HG03095 (cell line): ENCODE results near the gene PTGIR.
A peak's percentile ranks its signal among the peaks of the same experiment; 100 is the strongest.

Source experiments
- ATAC-seq: cut with Tn5 transposase; IDR thresholded peaks from one replicate; pipeline ENCODE4 v1.9.1; 2021; ENCODE audit warnings: moderate library complexity; ENCODE audit not compliant: unreplicated experiment

PTGIR gene

DNA sequence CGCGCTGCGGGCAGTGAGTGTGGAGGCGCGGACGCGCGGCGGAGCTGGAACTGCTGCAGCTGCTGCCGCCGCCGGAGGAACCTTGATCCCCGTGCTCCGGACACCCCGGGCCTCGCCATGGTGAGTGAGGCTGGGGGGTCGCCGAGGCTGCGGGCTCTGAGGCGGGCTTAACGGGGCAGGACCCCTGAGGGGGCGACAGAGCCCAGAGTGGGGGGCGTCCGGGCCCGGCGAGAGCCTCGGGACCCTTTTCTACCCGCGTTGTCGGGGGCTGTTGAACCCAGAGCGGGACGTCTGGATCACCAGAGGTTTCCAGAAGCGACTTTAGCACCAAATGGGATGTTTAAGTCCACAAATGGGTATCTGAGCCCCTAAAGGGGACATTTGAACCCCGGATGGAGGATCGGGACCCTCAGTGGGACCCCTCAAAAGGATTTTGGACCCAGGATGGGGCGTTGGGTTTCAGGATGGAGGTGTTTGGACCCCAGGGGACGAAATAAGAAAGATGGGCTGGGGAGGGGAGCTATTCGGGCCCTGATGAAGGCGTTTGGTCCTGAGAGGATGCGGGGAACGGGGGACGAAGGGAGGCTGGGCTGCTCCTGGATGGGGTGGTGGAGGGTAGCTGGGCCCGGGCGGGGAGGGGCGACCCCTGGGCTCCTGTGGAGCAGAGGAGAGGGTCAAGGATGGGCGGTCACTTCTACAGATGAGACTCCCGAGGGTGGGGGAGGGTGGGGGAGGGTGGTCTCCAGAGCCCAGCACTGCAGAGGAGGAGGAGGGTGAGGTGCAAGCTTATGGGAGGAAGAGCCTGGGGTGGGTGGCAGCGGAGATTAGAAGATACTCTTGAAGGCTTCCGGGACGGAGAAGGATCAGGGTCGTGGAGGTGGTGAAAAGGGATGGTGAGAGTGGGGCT is 23.3 kb downstream of the PTGIR start, which contains the start of gene CALM3:
Gene CALM3 (plus strand): TSS at position 13 of the 907 bp plus-strand sequence. CDS start 105 bp downstream, at position 118.
- no peak for ATAC-seq

DNA sequence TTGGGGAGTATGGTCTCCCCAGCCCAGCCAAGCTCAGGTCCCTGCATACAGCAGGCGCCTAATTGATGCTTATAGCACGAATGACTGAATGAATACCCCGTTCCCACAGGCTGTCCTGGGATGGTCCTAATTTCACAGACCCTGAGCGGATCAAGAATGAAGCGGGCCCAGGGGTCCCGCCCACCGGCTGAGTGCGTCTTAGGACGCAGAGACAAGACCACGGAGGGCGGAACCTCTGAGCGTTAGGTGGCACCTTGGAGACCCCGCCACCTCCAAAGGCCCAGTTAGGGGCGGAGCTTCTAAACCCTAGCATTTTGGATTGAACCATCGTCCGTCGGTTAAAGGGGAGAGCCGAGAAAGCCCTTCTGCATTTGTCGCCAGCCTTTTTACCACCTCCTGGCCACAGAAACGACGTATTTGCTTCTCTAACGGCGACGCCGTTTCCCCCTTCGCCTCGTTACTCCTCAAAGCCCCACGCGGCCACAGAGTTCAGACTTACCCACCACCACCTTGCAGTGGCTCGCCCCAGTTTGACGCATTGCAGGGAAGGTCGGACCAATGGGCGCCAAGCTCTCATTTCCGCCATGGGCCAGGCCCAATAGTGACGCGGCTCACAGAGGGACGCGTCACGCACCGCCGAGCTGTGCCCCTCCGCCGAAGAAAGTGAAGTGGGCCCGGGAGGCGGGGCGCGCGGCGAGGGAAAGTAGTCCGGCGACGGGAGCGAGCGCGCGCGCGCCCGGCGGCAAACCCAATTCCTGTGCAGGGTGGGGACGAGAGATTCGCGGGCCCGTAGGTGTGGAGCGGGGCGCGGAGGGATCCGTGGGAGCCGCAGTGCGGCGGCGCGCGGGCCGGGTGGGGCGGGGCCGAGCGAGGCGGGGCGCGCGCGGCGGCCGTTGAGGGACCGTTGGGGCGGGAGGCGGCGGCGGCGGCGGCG is 24.2 kb downstream of the PTGIR start:
- ATAC-seq = peak; percentile 64

DNA sequence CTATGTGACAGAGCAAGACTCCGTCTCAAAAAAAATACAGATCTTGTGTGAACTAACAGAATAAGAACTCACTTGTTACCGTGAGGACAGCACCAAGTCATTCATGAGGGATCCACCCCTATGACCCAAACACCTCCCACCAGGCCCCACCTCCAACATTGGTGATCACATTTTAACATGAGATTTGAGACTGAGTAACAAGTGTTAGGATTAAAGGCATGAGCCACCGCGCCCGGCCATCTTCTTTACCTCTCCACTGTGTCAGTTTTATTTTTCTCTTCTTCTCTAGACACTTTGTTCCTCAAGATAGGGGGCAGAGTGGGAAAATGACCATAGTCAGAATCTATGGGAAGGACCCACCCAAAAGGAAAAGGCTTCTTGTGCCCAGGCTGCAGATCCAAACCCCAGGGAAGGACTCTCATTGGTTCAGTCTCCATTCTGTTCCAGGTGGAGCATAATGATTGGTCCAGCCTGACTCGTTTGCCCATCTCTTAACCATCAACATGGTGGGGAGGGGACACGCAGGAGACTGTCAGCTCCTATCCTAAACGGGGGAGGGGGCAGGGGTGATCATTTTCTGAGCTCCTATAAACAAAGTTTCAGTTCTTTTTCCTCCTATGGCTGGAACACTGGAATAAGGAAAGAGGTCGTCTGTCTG is 25.0 kb downstream of the PTGIR start:
- ATAC-seq = no peak

DNA sequence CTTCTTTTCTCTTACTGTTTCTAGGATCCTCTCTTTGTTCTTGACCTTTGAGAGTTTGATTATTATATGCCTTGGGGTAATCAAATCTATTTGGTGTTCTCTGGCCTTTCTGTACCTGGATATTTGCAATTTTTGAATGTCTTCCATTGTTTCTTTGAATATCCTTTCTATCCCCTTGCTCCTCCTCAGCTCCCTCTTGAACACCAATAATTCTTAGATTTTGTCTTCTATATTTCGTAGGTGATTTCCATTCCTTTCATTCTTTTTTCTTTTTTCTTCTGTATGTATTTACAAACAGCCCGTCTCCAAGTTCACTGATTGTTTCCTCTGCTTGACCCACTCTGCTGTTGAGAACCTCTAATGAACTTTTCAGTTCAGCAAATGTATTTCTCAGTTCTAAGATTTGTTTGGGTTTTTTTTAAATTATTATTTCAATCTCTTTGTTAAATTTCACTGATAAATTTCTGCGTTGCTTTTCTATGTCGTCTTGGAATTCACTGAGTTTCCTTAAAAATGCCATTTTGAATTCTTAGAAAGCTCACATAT is 26.4 kb downstream of the PTGIR start:
- ATAC-seq = no peak

DNA sequence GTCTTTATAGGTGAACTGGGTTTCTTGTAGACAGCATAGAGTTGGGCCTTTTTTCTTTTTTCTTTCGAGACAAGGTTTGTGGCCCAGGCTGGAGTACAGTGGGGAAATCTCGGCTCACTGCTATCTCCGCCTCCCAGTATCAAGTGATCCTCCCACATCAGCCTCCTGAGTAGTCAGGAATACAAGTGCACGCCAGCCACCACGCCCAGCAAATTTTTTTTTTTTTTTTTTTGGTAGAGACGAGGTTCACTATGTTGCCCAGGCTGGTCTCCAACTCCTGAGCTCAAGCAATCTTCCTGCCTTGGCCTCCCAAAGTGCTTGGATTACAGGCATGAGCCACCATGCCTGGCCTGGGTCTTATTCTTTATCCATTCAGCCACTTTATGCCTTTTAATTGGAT is 28.9 kb downstream of the PTGIR start:
- no peak for ATAC-seq

DNA sequence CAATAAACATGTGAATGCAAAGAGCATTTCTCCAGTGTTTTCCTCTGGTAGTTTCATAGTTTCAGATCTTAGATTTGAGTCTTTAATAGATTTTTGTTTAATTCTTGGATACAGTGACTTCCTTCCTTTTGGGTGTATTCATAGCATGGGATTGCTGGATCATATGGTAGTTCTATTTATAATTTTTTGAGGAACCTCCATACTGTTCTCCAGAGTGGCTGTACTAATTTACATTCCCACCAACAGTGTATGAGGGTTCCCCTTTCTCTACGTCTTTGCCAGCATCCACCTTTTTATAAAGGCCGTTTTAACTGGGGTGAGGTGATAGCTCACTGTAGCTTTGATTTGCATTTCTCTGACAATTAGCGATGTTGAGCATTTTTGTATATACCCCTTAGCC is 33.0 kb downstream of the PTGIR start:
- no peak for ATAC-seq

DNA sequence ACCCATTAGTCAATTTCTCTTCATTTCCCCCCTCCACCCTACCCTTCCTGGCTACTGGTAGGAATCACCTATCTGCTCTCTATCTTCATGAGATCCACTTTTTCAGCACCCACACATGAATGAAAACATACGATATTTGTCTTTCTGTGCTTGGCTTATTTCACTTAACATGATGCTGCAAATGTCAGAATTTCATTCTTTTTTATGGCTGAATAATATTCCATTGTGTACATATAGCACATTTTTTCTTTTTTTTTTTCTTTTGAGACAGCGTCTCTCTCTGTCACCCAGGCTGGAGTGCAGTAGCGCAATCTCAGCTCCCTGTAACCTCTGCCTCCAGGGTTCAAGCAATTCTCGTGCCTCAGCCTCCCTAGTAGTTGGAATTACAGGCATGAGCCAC is 33.6 kb downstream of the PTGIR start:
- ATAC-seq = no peak

DNA sequence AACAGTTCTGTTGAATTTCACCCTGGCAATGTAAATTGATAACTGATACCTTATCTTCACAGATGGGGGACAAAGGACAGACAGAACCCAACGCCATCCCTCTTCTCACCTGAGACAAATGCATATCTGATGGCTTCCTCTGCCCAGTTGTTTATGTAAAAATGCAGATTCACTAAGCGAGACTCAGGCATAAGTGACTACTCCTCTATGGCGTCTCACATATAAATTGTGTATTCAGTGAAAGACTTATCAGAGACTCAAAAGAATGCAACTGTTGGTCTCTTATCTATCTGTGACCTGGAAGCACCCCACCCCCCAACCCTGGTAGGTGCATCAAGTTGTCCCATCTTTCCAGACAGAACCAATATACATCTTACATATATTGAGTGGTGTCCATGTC is 37.0 kb downstream of the PTGIR start:
- no peak for ATAC-seq

DNA sequence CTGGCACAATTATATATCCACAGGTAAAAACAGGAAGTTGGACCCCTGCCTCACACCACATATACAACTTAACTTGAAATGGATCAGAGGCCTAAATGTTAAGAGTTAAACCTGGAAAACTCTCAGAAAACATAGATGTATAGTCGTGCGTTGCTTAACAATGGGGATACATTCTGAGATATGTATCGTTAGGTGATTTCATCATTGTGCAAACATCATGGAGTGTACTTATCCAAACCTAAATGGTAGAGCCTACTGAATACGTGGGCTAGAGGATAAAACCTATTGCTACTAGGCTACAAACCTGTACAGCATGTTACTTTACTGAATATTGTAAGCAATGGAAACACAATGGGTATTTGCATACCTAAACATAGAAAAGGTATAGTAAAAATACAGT is 38.6 kb downstream of the PTGIR start:
- ATAC-seq = no peak

DNA sequence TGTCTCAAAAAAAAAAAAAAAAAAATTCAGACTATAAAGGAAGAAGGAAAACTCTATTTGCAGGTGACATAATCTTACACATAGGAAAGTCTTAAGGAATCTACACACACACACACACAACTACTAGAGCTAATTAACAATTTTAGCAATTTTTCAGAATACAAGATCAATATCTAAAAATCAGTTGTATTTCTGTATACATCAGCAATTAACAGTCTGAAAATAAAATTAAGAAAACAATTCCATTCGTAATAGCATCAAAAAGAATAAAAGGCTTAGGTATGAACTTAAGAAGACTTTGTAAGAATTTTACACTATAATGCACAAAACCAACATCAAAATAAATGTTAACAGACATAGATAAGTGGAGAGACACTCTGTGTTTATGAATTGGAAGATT is 39.4 kb downstream of the PTGIR start:
- no peak for ATAC-seq

DNA sequence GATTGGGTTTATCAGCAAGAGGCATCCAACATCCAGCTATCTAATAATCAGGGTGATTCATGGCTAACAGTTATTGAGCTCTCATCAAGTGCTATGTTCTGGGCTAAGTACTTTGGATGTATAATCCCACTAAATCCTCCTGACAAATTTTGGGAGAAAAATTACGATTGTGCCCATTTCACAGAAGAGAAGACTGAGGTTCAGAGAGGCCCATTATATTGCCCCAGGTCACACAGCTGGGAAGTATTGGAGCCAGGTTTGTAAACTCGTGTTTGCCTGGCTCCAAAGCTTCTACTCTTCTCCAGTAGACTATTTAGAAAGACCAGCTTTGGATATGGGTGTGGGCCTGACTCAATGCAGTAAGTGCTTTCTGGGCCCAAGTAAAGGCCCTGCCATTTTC is 44.6 kb downstream of the PTGIR start:
- ATAC-seq = no peak

DNA sequence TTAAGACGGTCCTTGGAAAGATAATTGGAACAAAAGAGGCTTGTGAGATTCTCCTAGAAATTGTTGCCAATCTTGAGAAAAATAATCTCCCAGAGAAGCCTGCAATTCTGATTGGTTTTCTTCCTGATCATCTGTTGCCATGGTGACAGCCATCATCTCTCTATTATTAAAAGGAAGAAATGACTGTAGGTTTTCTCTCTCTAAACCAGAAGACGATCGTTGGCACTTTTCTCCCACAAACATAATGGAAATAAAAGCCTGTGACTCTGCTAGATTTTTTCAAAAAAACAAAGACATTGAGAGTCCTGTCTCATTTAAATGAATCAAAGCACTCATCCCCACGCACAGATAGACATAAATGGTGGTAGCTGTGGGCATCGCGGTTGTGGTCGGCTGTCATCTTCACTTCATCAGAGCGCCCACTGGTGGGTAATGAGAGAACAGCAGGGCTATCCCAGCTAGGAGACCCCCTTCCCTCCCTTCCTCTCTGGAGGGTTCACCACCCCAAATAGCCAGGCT is 45.5 kb downstream of the PTGIR start:
- ATAC-seq = no peak

DNA sequence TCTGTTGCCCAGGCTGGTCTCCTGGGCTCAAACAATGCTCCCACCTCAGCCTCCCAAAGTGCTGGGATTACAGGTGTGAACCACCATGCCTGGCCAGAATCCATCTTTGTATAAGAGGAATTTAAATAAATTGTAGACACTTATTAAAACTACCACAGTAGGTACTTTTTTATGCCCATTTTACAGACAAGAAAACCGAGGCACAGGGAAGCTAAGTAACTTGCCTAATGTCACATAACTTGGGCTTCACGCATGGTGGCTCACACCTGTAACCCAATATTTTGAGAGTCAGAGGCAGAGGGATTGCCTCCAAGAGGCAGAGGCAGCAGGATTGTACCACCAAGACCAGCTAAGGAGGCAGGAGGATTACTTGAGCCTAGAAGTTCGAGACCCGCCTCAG is 46.4 kb downstream of the PTGIR start:
- no peak for ATAC-seq

DNA sequence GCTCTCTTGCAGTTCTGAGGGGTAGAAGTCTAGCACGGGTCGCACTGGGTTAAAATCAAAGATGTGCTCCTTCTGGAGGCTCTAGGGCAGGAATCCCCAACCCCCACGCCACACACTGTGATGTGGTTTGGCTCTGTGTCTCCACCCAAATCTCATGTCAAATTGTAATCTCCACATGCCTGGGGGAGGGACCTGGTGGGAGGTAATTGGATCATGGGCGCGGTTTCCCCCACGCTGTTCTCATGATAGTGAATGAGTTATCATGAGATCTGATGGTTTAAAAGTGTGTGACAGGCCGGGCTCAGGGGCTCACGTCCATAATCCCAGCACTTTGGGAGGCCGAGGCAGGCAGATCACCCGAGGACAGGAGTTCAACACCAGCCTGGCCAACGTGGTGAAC is 50.4 kb downstream of the PTGIR start:
- no peak for ATAC-seq

DNA sequence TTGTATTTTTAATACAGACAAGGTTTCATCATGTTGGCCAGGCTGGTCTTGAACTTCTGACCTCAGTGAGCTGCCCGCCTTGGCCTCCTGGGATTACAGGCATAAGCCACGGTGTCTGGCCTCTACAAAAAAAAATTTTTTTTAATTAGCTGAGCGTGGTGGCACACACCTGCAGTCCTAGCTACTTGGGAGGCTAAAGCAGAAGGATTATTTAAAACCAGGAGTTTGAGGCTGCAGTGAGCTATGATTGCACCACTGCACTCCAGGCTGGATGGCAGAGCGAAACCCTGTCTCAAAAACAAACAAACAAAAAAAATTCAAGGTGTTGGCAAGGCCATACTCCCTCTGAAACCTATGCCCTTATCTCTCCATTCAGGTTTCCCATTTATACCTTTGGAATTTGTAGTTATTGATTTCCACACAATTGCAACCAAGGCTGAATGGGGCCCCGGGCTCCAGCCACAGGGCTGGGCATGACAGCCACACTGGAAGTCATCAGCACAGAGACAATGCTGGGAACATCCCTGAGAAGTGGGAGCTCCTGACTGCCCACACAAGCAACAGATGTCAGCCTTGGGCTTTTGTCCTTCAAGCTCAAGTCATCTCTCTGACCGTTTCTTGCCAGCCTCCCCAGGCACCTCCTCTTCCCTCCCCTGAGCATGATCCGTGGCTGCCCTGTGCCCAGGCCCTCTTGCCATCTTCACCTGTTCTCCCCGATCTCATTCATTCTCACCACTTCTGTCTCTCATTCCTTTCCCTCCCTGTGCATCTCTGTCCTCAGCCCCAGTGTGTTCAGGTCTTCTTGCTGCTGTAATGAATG is 51.0 kb downstream of the PTGIR start:
- no peak for ATAC-seq

DNA sequence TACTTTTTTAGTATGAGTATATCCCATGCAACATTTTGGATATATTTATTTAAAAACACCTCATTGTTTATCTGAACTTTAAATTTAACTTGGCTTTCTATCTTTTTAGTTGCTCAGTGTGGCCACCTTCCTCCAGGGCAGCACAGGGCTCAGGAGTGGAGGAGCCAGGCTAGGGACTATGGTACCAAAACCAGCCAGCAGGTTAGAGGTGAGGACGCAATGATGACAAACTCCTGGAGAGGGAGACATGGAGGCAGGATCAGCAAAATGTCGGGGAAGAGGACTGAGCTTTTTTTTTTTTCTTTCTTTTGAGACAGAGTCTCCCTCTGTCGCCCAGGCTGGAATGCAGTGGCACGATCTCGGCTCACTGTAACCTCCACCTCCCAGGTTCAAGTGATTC is 53.4 kb downstream of the PTGIR start:
- no peak for ATAC-seq
